ENCODE measurements around the gene CTDNEP1.

Gene CTDNEP1

DNA sequence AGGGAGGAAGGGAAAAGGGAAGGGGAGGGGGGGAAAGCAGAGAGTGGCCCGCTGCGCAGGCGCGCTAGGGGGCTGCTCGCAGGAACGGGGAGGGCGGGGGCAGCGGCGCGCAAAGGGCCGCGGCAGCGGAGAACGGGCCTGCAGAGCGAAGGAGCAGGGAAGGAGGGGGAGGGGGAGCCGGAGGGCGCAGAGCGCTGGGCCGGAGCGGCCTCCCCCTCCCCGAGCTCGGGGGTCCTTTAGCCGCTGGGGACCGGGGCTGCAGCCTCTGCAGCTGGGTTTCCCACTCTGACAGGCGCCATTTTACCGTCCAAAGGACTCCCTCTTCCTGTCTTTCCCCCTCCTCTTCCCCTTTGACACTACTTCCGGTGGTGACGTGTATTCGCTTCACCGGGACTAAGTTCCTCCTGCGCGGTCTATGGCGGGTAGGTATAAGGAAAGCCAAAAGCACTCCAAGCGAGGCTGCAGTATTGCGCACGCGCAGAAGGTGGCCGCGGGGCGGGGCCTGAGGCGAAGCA, at the start of gene CTDNEP1:
CTDNEP1 (minus strand) TSS at position 74 of the 515 bp plus-strand sequence. CDS start 438 bp downstream, outside the sequence.
- peak; percentile 94 for DNase-seq (ENCODE audit: low spot score)

DNA sequence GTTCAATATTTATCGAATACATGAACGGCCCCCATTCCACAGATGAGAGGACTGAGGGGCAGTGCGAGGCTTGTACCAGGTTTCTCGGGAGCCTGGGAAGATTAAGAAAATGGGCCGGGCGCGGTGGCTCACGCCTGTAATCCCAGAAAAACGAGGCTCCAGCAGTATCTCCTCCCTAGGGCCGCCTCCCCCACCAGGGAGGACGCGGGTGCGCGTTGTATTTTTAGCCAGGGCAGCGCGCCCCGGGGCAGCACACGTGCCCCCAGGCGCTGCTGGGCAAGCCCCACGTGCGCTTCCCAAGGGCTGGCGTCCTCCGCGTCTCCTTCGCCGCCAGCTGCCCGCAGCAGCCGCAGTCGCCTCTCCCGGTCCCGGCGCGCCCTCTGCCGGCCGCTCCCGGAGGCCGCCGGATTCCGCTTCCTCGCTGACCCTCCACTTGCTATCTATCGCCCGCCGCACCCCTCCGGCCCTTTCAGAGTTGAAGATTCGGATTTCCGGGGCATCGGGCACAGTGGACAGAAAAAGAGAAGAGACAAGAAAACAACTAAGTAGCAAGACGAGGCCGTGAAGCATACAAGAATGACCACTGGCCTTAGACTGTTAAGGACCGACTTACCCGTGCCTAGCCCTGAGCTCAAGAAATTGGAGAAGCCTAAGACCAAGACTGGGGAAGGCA, 44.8 kb upstream of the CTDNEP1 start:
- DNase-seq (ENCODE audit: low spot score) = peak; percentile 89

GRCh38 chr17:7295230-7296180, 44.0 kb upstream of the CTDNEP1 start:
- DNase-seq (ENCODE audit: low spot score) = peak; percentile 61

GRCh38 chr17:7294614-7295153, 43.1 kb upstream of the CTDNEP1 start, which contains the start of gene YBX2:
TSS of gene YBX2 (minus strand) at chr17:7294639. CDS start at chr17:7294500, 139 bp downstream.
- DNase-seq (ENCODE audit: low spot score) = peak; percentile 71

GRCh38 chr17:7293816-7294613, 42.5 kb upstream of the CTDNEP1 start:
- peak; percentile 62 for DNase-seq (ENCODE audit: low spot score)

- DNase-seq (ENCODE audit: low spot score) = no peak
These were observed 41.6 kb upstream of the CTDNEP1 start for GRCh38 chr17:7293159-7293558.

DNA sequence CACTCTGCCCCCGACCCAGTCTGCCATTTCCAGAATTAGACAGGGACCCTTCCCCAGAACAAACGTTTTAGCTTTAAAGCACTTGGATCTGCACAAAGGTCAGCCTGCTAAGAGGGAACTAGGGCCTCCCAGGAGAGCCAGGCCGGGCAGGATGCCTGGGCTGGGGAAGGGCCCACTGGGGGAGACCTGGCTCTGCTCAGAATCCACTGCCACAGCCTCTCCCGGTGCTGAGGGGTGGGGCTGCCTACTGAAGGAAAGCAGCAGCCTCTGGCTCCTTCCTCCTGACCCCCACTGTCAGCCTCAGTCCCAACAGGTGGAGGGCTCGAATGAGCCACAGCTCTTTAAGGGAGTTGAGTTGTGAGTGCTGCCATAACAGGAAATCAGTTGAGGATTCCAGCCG, 41.2 kb upstream of the CTDNEP1 start:
- no peak for DNase-seq (ENCODE audit: low spot score)

- DNase-seq (ENCODE audit: low spot score) = no peak
These were observed 40.7 kb upstream of the CTDNEP1 start for GRCh38 chr17:7292194-7292593.

- DNase-seq (ENCODE audit: low spot score) = no peak
These were observed 39.2 kb upstream of the CTDNEP1 start for GRCh38 chr17:7290685-7291084.

DNA sequence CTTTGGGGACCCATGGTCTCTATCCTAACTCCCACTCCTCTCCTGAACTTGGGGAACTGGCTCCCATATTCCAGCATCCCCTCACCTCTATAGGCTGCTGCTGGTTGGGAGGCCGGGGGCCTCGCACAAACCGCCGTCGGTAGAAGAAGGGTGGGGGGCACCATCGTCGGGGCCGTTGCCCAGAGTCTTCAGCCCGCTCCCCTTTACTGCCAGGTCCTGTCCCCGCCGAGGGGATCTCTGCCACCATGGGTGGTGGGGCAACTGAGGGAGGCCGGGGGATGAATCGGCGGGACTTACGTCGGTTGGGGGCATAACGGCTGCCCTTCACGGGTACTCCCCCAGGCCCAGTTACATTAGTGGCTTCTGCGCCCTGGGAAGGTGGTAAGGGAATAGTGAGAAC, 38.6 kb upstream of the CTDNEP1 start:
- DNase-seq (ENCODE audit: low spot score) = no peak

GRCh38 chr17:7289256-7290032, 37.9 kb upstream of the CTDNEP1 start:
- no peak for DNase-seq (ENCODE audit: low spot score)

GRCh38 chr17:7285679-7286078, 34.1 kb upstream of the CTDNEP1 start:
- DNase-seq (ENCODE audit: low spot score) = no peak

- no peak for DNase-seq (ENCODE audit: low spot score)
These were observed 33.4 kb upstream of the CTDNEP1 start for GRCh38 chr17:7284911-7285310.

DNA sequence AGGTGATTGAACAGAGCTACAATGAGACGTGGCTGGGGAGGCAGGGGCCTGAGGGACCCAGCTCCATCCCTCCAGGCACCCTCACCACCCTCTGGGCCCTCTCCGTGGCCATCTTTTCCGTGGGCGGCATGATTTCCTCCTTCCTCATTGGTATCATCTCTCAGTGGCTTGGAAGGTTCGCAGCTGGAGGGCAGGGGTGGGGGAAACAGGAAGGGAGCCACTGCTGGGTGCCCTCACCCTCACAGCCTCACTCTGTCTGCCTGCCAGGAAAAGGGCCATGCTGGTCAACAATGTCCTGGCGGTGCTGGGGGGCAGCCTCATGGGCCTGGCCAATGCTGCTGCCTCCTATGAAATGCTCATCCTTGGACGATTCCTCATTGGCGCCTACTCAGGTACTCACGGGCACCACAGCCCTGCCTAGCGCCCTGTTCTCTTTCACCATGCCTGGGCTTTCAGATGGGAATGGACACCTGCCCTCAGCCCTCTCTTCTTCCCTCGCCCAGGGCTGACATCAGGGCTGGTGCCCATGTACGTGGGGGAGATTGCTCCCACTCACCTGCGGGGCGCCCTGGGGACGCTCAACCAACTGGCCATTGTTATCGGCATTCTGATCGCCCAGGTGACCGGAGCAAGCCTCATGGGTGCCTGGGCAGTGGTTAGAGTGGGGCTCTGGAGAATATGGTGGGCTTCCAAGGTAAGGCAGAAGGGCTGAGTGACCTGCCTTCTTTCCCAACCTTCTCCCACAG, 32.1 kb upstream of the CTDNEP1 start:
- no peak for DNase-seq (ENCODE audit: low spot score)

GRCh38 chr17:7282752-7283321, 31.3 kb upstream of the CTDNEP1 start:
- no peak for DNase-seq (ENCODE audit: low spot score)

- no peak for DNase-seq (ENCODE audit: low spot score)
These were observed 30.6 kb upstream of the CTDNEP1 start for GRCh38 chr17:7281953-7282751.

- peak; percentile 92 for DNase-seq (ENCODE audit: low spot score)
These were observed 29.8 kb upstream of the CTDNEP1 start, which contains the start of gene SLC2A4 for GRCh38 chr17:7281074-7281952. TSS of gene SLC2A4 (plus strand) at chr17:7281718. CDS start at chr17:7281935, 217 bp downstream.

Data from left forelimb (tissue), 1 donor.